H9 (cell line): ENCODE measurements around the gene SULF2. TPM values are rescaled to one million over a fixed set of nuclear protein-coding genes. Genes with fewer than 3 reads are reported as not detected.
A peak's percentile ranks its signal among the peaks of the same experiment; 100 is the strongest.

ENCODE experiments used
- DNase-seq: peaks from one replicate; pipeline ENCODE4 v3.0.0-alpha.2; 2017
- H2AFZ ChIP-seq: one replicate; pipeline ENCODE4 v1.6.1; 2013; ENCODE audit warnings: mild to moderate bottlenecking, low read length, control low read depth, moderate library complexity
- H2AK5ac ChIP-seq: 2 replicates; pipeline ENCODE4 v1.6.1; 2013; ENCODE audit warnings: low read length, control low read depth, mixed read lengths; ENCODE audit not compliant: insufficient read length
- H2BK120ac ChIP-seq: one replicate; pipeline ENCODE4 v1.6.1; 2013; ENCODE audit warnings: low read depth, mild to moderate bottlenecking, low read length, control low read depth, inconsistent platforms; ENCODE audit not compliant: poor library complexity, severe bottlenecking
- H2BK12ac ChIP-seq: 2 replicates; pipeline ENCODE4 v1.6.1; 2013; ENCODE audit warnings: low read length, control low read depth, mixed read lengths, low read depth; ENCODE audit not compliant: insufficient read length
- H2BK15ac ChIP-seq: 2 replicates; pipeline ENCODE4 v1.6.1; 2013; ENCODE audit warnings: low read depth, low read length, control low read depth
- H2BK20ac ChIP-seq: one replicate; pipeline ENCODE4 v1.6.1; 2013; ENCODE audit warnings: low read depth, mild to moderate bottlenecking, low read length, control low read depth, inconsistent platforms; ENCODE audit not compliant: poor library complexity, severe bottlenecking
- H2BK5ac ChIP-seq: 2 replicates; pipeline ENCODE4 v1.6.1; 2013; ENCODE audit warnings: low read length, control low read depth, mixed read lengths; ENCODE audit not compliant: insufficient read length
- H3K14ac ChIP-seq: 2 replicates; pipeline ENCODE4 v1.6.1; 2013; ENCODE audit warnings: low read length, control low read depth; ENCODE audit not compliant: insufficient read depth
- H3K18ac ChIP-seq: 2 replicates; pipeline ENCODE4 v1.6.1; 2013; ENCODE audit warnings: low read depth, mild to moderate bottlenecking, mixed read lengths, low read length, control low read depth; ENCODE audit not compliant: insufficient read length
- H3K23ac ChIP-seq: 2 replicates; pipeline ENCODE4 v1.6.1; 2013; ENCODE audit warnings: low read length, control low read depth, mixed read lengths, low read depth; ENCODE audit not compliant: insufficient read length
- H3K23me2 ChIP-seq: 2 replicates; pipeline ENCODE4 v1.6.1; 2013; ENCODE audit warnings: low read depth, mild to moderate bottlenecking, mixed read lengths, low read length, control low read depth; ENCODE audit not compliant: insufficient read length, poor library complexity, severe bottlenecking
- H3K27ac ChIP-seq: 2 replicates; pipeline ENCODE4 v1.5.1; 2013; ENCODE audit warnings: low read length, control low read depth, mixed read lengths, low read depth; ENCODE audit not compliant: insufficient read length
- H3K27me3 ChIP-seq: 2 replicates; pipeline ENCODE4 v1.6.1; 2013; ENCODE audit warnings: low read length, control low read depth, inconsistent platforms; ENCODE audit not compliant: insufficient read depth
- H3K4ac ChIP-seq: 2 replicates; pipeline ENCODE4 v1.6.1; 2013; ENCODE audit warnings: low read depth, mild to moderate bottlenecking, control low read depth, inconsistent platforms, low read length, moderate library complexity
- H3K4me1 ChIP-seq: 2 replicates; pipeline ENCODE4 v1.6.1; 2013; ENCODE audit warnings: low read length, control low read depth, inconsistent platforms; ENCODE audit not compliant: insufficient read depth
- H3K4me2 ChIP-seq: 2 replicates; pipeline ENCODE4 v1.6.1; 2013; ENCODE audit warnings: low read length, control low read depth, mixed read lengths; ENCODE audit not compliant: insufficient read length, insufficient read depth
- H3K56ac ChIP-seq: 2 replicates; pipeline ENCODE4 v1.6.1; 2013; ENCODE audit warnings: low read depth, mild to moderate bottlenecking, mixed read lengths, low read length, control low read depth; ENCODE audit not compliant: insufficient read length
- H3K79me1 ChIP-seq: 2 replicates; pipeline ENCODE4 v1.6.1; 2013; ENCODE audit warnings: low read depth, mild to moderate bottlenecking, moderate library complexity, low read length, control low read depth, inconsistent platforms; ENCODE audit not compliant: insufficient read depth, poor library complexity, severe bottlenecking
- H3K79me2 ChIP-seq: 2 replicates; pipeline ENCODE4 v1.6.1; 2013; ENCODE audit warnings: low read length, control low read depth, inconsistent platforms; ENCODE audit not compliant: insufficient read depth
- H3K9ac ChIP-seq: 2 replicates; pipeline ENCODE4 v1.6.1; 2013; ENCODE audit warnings: low read length, control low read depth, mixed read lengths; ENCODE audit not compliant: insufficient read length; ENCODE audit errors: extremely low read depth
- H3K9me3 ChIP-seq: one replicate; pipeline ENCODE4 v1.6.1; 2013; ENCODE audit warnings: low read depth, low read length, inconsistent platforms; ENCODE audit not compliant: control insufficient read depth
- H3T11ph ChIP-seq: one replicate; pipeline ENCODE4 v1.6.1; 2013; ENCODE audit warnings: mild to moderate bottlenecking, low read length, control low read depth, inconsistent platforms
- H4K20me1 ChIP-seq: one replicate; pipeline ENCODE4 v1.6.1; 2013; ENCODE audit not compliant: control insufficient read depth, insufficient read length, insufficient read depth
- H4K5ac ChIP-seq: 2 replicates; pipeline ENCODE4 v1.6.1; 2013; ENCODE audit warnings: low read depth, mild to moderate bottlenecking, mixed read lengths, low read length, control low read depth; ENCODE audit not compliant: insufficient read length
- H4K8ac ChIP-seq: replicated peaks from 2 replicates; pipeline ENCODE4 v1.6.1; 2013; ENCODE audit warnings: low read length, control low read depth, mixed read lengths, low read depth; ENCODE audit not compliant: insufficient read length
- H4K91ac ChIP-seq: 2 replicates; pipeline ENCODE4 v1.6.1; 2013; ENCODE audit warnings: low read depth, mild to moderate bottlenecking, moderate library complexity, mixed read lengths, low read length, control low read depth; ENCODE audit not compliant: insufficient read length
- H3K27ac Mint-ChIP-seq, 3 experiments: 2 replicates in 2 of 3; 3 replicates in 1 of 3; pipeline ENCODE4 v1.8.0; 2020 to 2021; ENCODE audit warnings: mixed read lengths in 3 of 3, mild to moderate bottlenecking in 1 of 3, moderate library complexity in 1 of 3
- H3K27me3 Mint-ChIP-seq: 2 replicates; pipeline ENCODE4 v1.8.0; 2021; ENCODE audit warnings: low read depth, mild to moderate bottlenecking, moderate library complexity, mixed read lengths
- H3K36me3 Mint-ChIP-seq, 3 experiments: 2 replicates in 2 of 3; 3 replicates in 1 of 3; pipeline ENCODE4 v1.8.0; 2020 to 2021; ENCODE audit warnings: low read depth in 3 of 3, mixed read lengths in 3 of 3; ENCODE audit not compliant: insufficient read depth in 1 of 3
- H3K4me1 Mint-ChIP-seq, 2 experiments: 2 replicates each; pipeline ENCODE4 v1.8.0; 2020; ENCODE audit warnings: mixed read lengths in 2 of 2
- H3K4me3 Mint-ChIP-seq, 2 experiments: 2 replicates in 1 of 2; 3 replicates in 1 of 2; pipeline ENCODE4 v1.8.0; 2020 to 2021; ENCODE audit warnings: mild to moderate bottlenecking in 2 of 2, mixed read lengths in 2 of 2, moderate library complexity in 1 of 2
- H3K9me3 Mint-ChIP-seq, 2 experiments: 2 replicates in 1 of 2; 3 replicates in 1 of 2; pipeline ENCODE4 v1.8.0; 2020; ENCODE audit warnings: mild to moderate bottlenecking in 2 of 2, mixed read lengths in 2 of 2, moderate library complexity in 1 of 2
- CTCF ChIP-seq: fragments of 200-600 bp; sonication (generic); conservative IDR thresholded peaks from 3 replicates; pipeline ENCODE4 v1.8.0; 2021; ENCODE audit warnings: antibody characterized with exemption, mild to moderate bottlenecking
- WGBS: extraction: QIAGEN DNeasy Blood & Tissue Kit; methylation state at CpG from one replicate; pipeline ENCODE4 v1.1.7; 2013; ENCODE audit warnings: missing lambda C conversion rate, low lambda C conversion rate, mixed read lengths; ENCODE audit not compliant: insufficient read length; ENCODE audit errors: extremely low coverage; 5-methylcytosine and 5-hydroxymethylcytosine counted together
- total RNA-seq: library from RNA; stranded (reverse); gene quantifications from 2 replicates; pipeline ENCODE4 v1.2.1, GENCODE V29; 2021

The SULF2 gene
- total RNA-seq, 1 experiment from 2014 or later = 31.2 TPM

- DNase-seq = no peak
- Histone ChIP-seq H3K23ac (no peak overlapping the region), H3K18ac (no peak overlapping the region), H3K9ac (no peak overlapping the region), H2BK20ac (no peak overlapping the region), H4K8ac (no peak overlapping the region), H3K4ac (no peak overlapping the region), H3T11ph (no peak overlapping the region), H4K5ac (no peak overlapping the region), H3K27ac (no peak overlapping the region), H3K14ac (no peak overlapping the region), H2BK12ac (no peak overlapping the region), H3K9me3 (no peaks in the 10 kb centered on the region), H3K4me2 (no peak overlapping the region), H3K4me1 (peaks cover 2% of the 10 kb centered on the region; the same call in 1 of the 2 replicates), H2AFZ (no peak overlapping the region), H3K79me1 (no peaks in the 10 kb centered on the region), H3K23me2 (no peaks in the 10 kb centered on the region), H3K79me2 (no peaks in the 10 kb centered on the region), H2BK5ac (no peak overlapping the region), H3K56ac (no peak overlapping the region), H4K20me1 (no peaks in the 10 kb centered on the region), H2BK120ac (no peak overlapping the region), H2BK15ac (no peak overlapping the region), H3K27me3 (no peaks in the 10 kb centered on the region), H4K91ac (no peak overlapping the region), H2AK5ac (no peak overlapping the region)
- WGBS = no CpG with 5 or more reads among the region's 11 CpGs
- Mint-ChIP-seq H3K4me3 (no peak overlapping the region), H3K4me1 (peaks cover 63 to 80% of the 10 kb centered on the region in 2 experiments), H3K27me3 (no peaks in the 10 kb centered on the region; the same call in 1 of the 2 replicates), H3K27ac (peak overlapping the region in 1 of 3 experiments; percentile 36; a peak in 1 of 7 replicates), H3K36me3 (peaks cover 4 to 6% (median 5%) of the 10 kb centered on the region in 3 experiments; a peak in 3 of 7 replicates), H3K9me3 (no peaks in the 10 kb centered on the region)
- no peak for TF ChIP-seq CTCF
Observed at GRCh38 chr20:47761482-47762047, 23.7 kb downstream of the SULF2 start.
